ENCODE results near the gene NWD2. TPM values are rescaled to one million over a fixed set of nuclear protein-coding genes. Genes with fewer than 3 reads are reported as not detected.

NWD2 gene
- polyA plus RNA-seq, 3 donors: not detected

DNA sequence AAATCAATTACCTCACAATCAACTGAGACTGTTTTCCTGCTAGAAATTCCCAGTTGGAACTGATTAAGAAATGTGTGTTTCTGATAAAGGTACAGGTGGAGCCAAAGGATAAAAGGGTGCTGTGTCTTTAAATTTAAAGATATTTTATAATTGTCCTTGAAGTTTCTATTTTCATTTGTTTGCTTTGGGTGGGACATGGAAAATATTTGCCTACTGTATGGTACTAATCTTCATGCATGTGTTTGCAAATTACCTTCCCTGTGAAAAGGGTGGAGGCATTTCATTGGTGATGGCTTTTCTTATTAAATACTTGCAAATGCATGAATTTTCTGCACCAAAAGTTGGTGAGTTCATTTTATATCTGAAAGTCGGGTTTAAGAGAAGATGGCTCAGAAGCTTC lies 225.7 kb downstream of the NWD2 start:
- no peak overlapping the region for H3K27ac Mint-ChIP-seq
- WGBS (ENCODE audit: insufficient coverage): no CpG with 5 or more reads among the region's 1 CpG
- H3K36me3 ChIP-seq (replicated peaks in 1 of 2; ENCODE audit: control insufficient read depth in 1 of 2, insufficient read depth in 2 of 2, low read length in 2 of 2): no peaks in the 10 kb centered on the region

GRCh38 chr4:37471093-37471492 lies 226.6 kb downstream of the NWD2 start:
- Mint-ChIP-seq H3K36me3 (no peaks in the 10 kb centered on the region), H3K9me3 (no peaks in the 10 kb centered on the region), H3K27ac (no peak overlapping the region), H3K4me1 (peaks cover 15% of the 10 kb centered on the region), H3K4me3 (no peak overlapping the region), H3K27me3 (ENCODE audit: low read depth in 3 of 3) (peaks cover 2 to 13% (median 3%) of the 10 kb centered on the region in 3 donors)
- Histone ChIP-seq H3K4me3 (replicated peaks in 1 of 3; ENCODE audit: low read depth in 2 of 3, low read length in 3 of 3) (no peak overlapping the region), H3K9me3 (replicated peaks in 1 of 2; ENCODE audit: control insufficient read depth in 1 of 2, insufficient read depth in 1 of 2, low read length in 2 of 2) (no peaks in the 10 kb centered on the region), H3K27ac (ENCODE audit: low read depth in 1 of 2, low read length in 2 of 2) (no peak overlapping the region), H2AFZ (ENCODE audit: insufficient read depth, low read depth, low read length, poor library complexity, severe bottlenecking) (no peak overlapping the region), H4K20me1 (ENCODE audit: insufficient read depth, low read length) (no peaks in the 10 kb centered on the region), H3K4me2 (replicated peaks; ENCODE audit: extremely low read depth, low read length, poor library complexity, severe bottlenecking) (no peak overlapping the region), H3K27me3 (ENCODE audit: control insufficient read depth in 2 of 2, insufficient read depth in 2 of 2, low read length in 2 of 2) (peaks cover 0 to 3% of the 10 kb centered on the region in 2 donors), H3K79me2 (ENCODE audit: insufficient read depth, low read length) (no peaks in the 10 kb centered on the region), H3K4me1 (ENCODE audit: control insufficient read depth in 1 of 2, insufficient read depth in 2 of 2, low read length in 2 of 2) (peaks cover 9 to 14% of the 10 kb centered on the region in 2 donors), H3K9ac (ENCODE audit: insufficient read depth, low read length, poor library complexity, severe bottlenecking) (no peak overlapping the region), H3K36me3 (replicated peaks in 1 of 2; ENCODE audit: control insufficient read depth in 1 of 2, insufficient read depth in 2 of 2, low read length in 2 of 2) (no peaks in the 10 kb centered on the region)
- TF ChIP-seq, protein P1, sequence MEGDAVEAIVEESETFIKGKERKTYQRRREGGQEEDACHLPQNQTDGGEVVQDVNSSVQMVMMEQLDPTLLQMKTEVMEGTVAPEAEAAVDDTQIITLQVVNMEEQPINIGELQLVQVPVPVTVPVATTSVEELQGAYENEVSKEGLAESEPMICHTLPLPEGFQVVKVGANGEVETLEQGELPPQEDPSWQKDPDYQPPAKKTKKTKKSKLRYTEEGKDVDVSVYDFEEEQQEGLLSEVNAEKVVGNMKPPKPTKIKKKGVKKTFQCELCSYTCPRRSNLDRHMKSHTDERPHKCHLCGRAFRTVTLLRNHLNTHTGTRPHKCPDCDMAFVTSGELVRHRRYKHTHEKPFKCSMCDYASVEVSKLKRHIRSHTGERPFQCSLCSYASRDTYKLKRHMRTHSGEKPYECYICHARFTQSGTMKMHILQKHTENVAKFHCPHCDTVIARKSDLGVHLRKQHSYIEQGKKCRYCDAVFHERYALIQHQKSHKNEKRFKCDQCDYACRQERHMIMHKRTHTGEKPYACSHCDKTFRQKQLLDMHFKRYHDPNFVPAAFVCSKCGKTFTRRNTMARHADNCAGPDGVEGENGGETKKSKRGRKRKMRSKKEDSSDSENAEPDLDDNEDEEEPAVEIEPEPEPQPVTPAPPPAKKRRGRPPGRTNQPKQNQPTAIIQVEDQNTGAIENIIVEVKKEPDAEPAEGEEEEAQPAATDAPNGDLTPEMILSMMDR (IDR thresholded peaks at IDR 0.05): no peak
- DNase-seq: no peak
- WGBS (ENCODE audit: insufficient coverage): no CpG with 5 or more reads among the region's 1 CpG
- intact Hi-C loops (cut with micrococcal nuclease): no loop called here

More for the DNA sequence above, 225.7 kb downstream of the NWD2 start:
- Histone ChIP-seq H3K4me3 (replicated peaks in 1 of 3; ENCODE audit: low read depth in 2 of 3, low read length in 3 of 3) (no peak overlapping the region), H4K20me1 (ENCODE audit: insufficient read depth, low read length) (no peaks in the 10 kb centered on the region), H2AFZ (ENCODE audit: insufficient read depth, low read depth, low read length, poor library complexity, severe bottlenecking) (no peak overlapping the region), H3K27me3 (ENCODE audit: control insufficient read depth in 2 of 2, insufficient read depth in 2 of 2, low read length in 2 of 2) (peaks cover 0 to 3% of the 10 kb centered on the region in 2 donors), H3K4me1 (ENCODE audit: control insufficient read depth in 1 of 2, insufficient read depth in 2 of 2, low read length in 2 of 2) (peaks cover 7 to 13% of the 10 kb centered on the region in 2 donors), H3K4me2 (replicated peaks; ENCODE audit: extremely low read depth, low read length, poor library complexity, severe bottlenecking) (no peak overlapping the region), H3K27ac (ENCODE audit: low read depth in 1 of 2, low read length in 2 of 2) (no peak overlapping the region), H3K9me3 (replicated peaks in 1 of 2; ENCODE audit: control insufficient read depth in 1 of 2, insufficient read depth in 1 of 2, low read length in 2 of 2) (no peaks in the 10 kb centered on the region), H3K9ac (ENCODE audit: insufficient read depth, low read length, poor library complexity, severe bottlenecking) (no peak overlapping the region), H3K79me2 (ENCODE audit: insufficient read depth, low read length) (no peaks in the 10 kb centered on the region)
- no peak for DNase-seq
- Mint-ChIP-seq H3K4me1 (peaks cover 12% of the 10 kb centered on the region), H3K9me3 (no peaks in the 10 kb centered on the region), H3K36me3 (no peaks in the 10 kb centered on the region), H3K4me3 (no peak overlapping the region), H3K27me3 (ENCODE audit: low read depth in 3 of 3) (peaks cover 2 to 13% (median 3%) of the 10 kb centered on the region in 3 donors)
- TF ChIP-seq, protein P1 (IDR thresholded peaks at IDR 0.05): no peak
- intact Hi-C loops (cut with micrococcal nuclease): no loop called here
